ENCODE data around the gene USP13. TPM values are rescaled to one million over a fixed set of nuclear protein-coding genes. Genes with fewer than 3 reads are reported as not detected.

The USP13 gene, protein sequence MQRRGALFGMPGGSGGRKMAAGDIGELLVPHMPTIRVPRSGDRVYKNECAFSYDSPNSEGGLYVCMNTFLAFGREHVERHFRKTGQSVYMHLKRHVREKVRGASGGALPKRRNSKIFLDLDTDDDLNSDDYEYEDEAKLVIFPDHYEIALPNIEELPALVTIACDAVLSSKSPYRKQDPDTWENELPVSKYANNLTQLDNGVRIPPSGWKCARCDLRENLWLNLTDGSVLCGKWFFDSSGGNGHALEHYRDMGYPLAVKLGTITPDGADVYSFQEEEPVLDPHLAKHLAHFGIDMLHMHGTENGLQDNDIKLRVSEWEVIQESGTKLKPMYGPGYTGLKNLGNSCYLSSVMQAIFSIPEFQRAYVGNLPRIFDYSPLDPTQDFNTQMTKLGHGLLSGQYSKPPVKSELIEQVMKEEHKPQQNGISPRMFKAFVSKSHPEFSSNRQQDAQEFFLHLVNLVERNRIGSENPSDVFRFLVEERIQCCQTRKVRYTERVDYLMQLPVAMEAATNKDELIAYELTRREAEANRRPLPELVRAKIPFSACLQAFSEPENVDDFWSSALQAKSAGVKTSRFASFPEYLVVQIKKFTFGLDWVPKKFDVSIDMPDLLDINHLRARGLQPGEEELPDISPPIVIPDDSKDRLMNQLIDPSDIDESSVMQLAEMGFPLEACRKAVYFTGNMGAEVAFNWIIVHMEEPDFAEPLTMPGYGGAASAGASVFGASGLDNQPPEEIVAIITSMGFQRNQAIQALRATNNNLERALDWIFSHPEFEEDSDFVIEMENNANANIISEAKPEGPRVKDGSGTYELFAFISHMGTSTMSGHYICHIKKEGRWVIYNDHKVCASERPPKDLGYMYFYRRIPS
- total RNA-seq (2012; rRNA removed) (16.1 and 18.1 TPM in 2 replicates), polyA plus RNA-seq (2012; rRNA removed) (8.4 and 9.2 TPM in 2 replicates), Bru-seq, nascent RNA (percentile 70 among the genes with signal in this experiment), BruChase-seq, experiment 1, labeled RNA remaining after a 6-hour chase (percentile 65 among the genes with signal in this experiment), BruChase-seq, experiment 2, labeled RNA remaining after a 2-hour chase (percentile 68 among the genes with signal in this experiment)
- 2.4 and 4.5 TPM in 2 replicates for polyA plus RNA-seq (2012; cell fraction: cytosol; rRNA removed)
- polyA plus RNA-seq (2012; cell fraction: nucleus; rRNA removed; ENCODE audit: low replicate concordance): 1.5 and 6.2 TPM in 2 replicates
- long read RNA-seq, full-length matches to known transcripts: 16 of 29 reads
- long read RNA-seq, partial matches to known transcripts: 4 of 29 reads
- long read RNA-seq, other reads (novel, unspliced or antisense): 9 of 29 reads

DNA sequence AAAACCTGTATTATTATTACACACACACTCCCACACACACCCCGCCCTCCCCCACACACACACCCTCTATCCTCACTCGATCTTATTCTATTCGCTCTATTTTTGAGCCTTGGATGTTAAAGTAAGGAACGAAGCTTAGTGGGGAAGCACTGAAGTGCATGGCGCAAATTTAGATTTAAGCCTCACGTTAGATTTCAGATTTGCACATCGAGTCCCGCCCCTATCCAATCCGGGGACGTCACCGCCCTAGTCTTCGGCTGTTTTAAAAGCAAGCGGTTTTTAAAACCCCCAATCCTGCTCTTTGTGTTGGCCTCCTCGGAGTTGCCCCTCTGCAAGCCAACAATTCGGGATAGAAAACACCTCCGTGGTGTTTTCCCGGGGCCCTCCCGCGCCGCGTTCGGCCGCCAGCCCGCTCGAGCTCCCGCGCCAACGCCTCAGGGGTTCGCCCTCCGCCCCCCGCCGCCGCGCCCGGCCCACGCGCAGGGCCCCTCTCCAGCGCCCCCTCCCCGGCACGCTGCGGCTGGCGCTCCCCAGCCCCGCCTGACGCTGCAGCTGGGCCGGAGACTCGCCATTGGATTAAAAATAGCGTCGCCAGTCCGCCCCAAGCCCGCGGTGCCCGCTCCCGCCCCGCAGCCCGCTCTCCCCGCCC lies at the start of gene USP13:
Gene USP13 (plus strand): TSS at position 594 of the 649 bp plus-strand sequence. CDS start 186 bp downstream, outside the sequence.
- Histone ChIP-seq H2AK9ac (replicated peaks; ENCODE audit: low read depth, low read length, poor library complexity) (peak within 1 kb of the TSS; percentile 87), H3K4ac (ENCODE audit: low read depth, low read length) (peak within 1 kb of the TSS; percentile 85), H2AK5ac (ENCODE audit: low read depth, low read length) (peak within 1 kb of the TSS; percentile 79), H4K8ac (ENCODE audit: low read depth in 2 of 2, low read length in 2 of 2) (peak within 1 kb of the TSS; percentile 33 to 80; a peak in 3 of 4 replicates), H4K91ac (ENCODE audit: insufficient read depth, low read depth, low read length) (peak within 1 kb of the TSS; percentile 80), H2BK20ac (ENCODE audit: low read depth, low read length) (no peak within 1 kb of the TSS), H3K79me1 (ENCODE audit: low read depth in 1 of 2, low read length in 2 of 2) (peaks cover 21 to 35% of the 10 kb centered on the region in 2 experiments), H3K4me1 (ENCODE audit: control insufficient read depth, insufficient read depth, low read length) (no peaks in the 10 kb centered on the region), H4K5ac (ENCODE audit: low read depth, low read length) (0 out of 2 replicates have a peak within 1 kb of the TSS, but pooled peaks have one; percentile 3), H3K14ac (replicated peaks; ENCODE audit: low read depth, low read length) (peak within 1 kb of the TSS; percentile 89), H3K9ac (ENCODE audit: low read depth, low read length) (peak within 1 kb of the TSS; percentile 88), H2BK120ac (ENCODE audit: low read depth, low read length) (peak within 1 kb of the TSS; percentile 73), H2AFZ (replicated peaks; ENCODE audit: low read length, poor library complexity) (peak within 1 kb of the TSS; percentile 99), H3K23ac (ENCODE audit: low read depth, low read length) (peak within 1 kb of the TSS; percentile 92), H3K9me3 (ENCODE audit: control insufficient read depth, insufficient read depth, low read length) (no peaks in the 10 kb centered on the region), H4K20me1 (ENCODE audit: insufficient read depth, low read length) (peaks cover 20% of the 10 kb centered on the region), H2BK15ac (ENCODE audit: low read depth, low read length) (peak within 1 kb of the TSS; percentile 81), H3K18ac (ENCODE audit: low read depth, low read length) (peak within 1 kb of the TSS; percentile 62; the same call in 1 of the 2 replicates), H3K4me3 (ENCODE audit: insufficient read depth, low read depth, low read length) (peak within 1 kb of the TSS; percentile 94), H3K36me3 (ENCODE audit: control insufficient read depth, insufficient read depth, low read length) (no peaks in the 10 kb centered on the region), H3K27ac (ENCODE audit: insufficient read depth, low read length) (peak within 1 kb of the TSS; percentile 91), H3K9me1 (ENCODE audit: insufficient read depth, low read length) (peaks cover 6% of the 10 kb centered on the region), H3K27me3 (ENCODE audit: control insufficient read depth, insufficient read depth, low read length) (no peaks in the 10 kb centered on the region), H3K4me2 (ENCODE audit: low read depth, low read length) (peak within 1 kb of the TSS; percentile 83), H3K56ac (ENCODE audit: extremely low read depth, insufficient read depth, low read length) (peak within 1 kb of the TSS; percentile 84), H2BK5ac (ENCODE audit: low read depth, low read length, poor library complexity, severe bottlenecking) (peak within 1 kb of the TSS; percentile 76)
- peak; percentile 83 for DNase-seq
- peak; percentile 88 for ATAC-seq (ENCODE audit: low read depth)
- in situ Hi-C loops (cut with MboI; ENCODE audit: low sequenced_read_pairs) (no loop called here), intact Hi-C loops (cut with micrococcal nuclease) (loop anchor here (5.0 kb wide), 1 partner anchor 60 kb away; no protein-coding TSS in a partner anchor), dilution Hi-C loops (cut with HindIII; ENCODE audit: low sequenced_read_pairs, unreplicated experiment) (no loop called here)
- ChIA-PET CTCF (interaction anchor here (0.7 to 1.3 kb wide), 3 partner anchors 9 to 159 kb away, joined by 3 to 4 read pairs (median 4); no protein-coding TSS in a partner anchor), POLR2A (ENCODE audit: unreplicated experiment) (no interaction called here)
- BruUV-seq (replicated peaks): no TSS peak
- no peak for TF ChIP-seq RFX5 (IDR thresholded peaks at IDR 0.05; ENCODE audit: low read depth, low read length)
- TF ChIP-seq BHLHE40 (IDR thresholded peaks at IDR 0.05; ENCODE audit: low read depth, low read length): peak; percentile 7; the same call in 1 of the 2 replicates
- TF ChIP-seq MAZ (IDR thresholded peaks at IDR 0.05; ENCODE audit: borderline replicate concordance, low read depth, low read length): peak; percentile 81
- TF ChIP-seq, protein P1, sequence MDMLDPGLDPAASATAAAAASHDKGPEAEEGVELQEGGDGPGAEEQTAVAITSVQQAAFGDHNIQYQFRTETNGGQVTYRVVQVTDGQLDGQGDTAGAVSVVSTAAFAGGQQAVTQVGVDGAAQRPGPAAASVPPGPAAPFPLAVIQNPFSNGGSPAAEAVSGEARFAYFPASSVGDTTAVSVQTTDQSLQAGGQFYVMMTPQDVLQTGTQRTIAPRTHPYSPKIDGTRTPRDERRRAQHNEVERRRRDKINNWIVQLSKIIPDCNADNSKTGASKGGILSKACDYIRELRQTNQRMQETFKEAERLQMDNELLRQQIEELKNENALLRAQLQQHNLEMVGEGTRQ (IDR thresholded peaks at IDR 0.05; ENCODE audit: low read depth, low read length): no peak
- TF ChIP-seq CHD1 (IDR thresholded peaks at IDR 0.05; ENCODE audit: low read depth, low read length): no peak
- TF ChIP-seq POLR2A (IDR thresholded peaks at IDR 0.05; ENCODE audit: low read depth, low read length): peak; percentile 64; the same call in 1 of the 2 replicates
- WGBS, 2 experiments (ENCODE audit: extremely low coverage in 2 of 2, insufficient read length in 1 of 2): 0% methylated on average over 23 of the region's 56 CpGs; no CpG with 5 or more reads in 1 of the 2 experiments
